GM12874 (cell line): ENCODE data around the gene DUSP5.

ENCODE experiments used
- TF ChIP-seq, protein P1 (sequence below): IDR thresholded peaks from 2 replicates; pipeline ENCODE4 v1.5.1; 2011; ENCODE audit warnings: low read depth, mild to moderate bottlenecking, control low read depth, low read length, moderate library complexity; ENCODE audit not compliant: insufficient read depth

Gene DUSP5

DNA sequence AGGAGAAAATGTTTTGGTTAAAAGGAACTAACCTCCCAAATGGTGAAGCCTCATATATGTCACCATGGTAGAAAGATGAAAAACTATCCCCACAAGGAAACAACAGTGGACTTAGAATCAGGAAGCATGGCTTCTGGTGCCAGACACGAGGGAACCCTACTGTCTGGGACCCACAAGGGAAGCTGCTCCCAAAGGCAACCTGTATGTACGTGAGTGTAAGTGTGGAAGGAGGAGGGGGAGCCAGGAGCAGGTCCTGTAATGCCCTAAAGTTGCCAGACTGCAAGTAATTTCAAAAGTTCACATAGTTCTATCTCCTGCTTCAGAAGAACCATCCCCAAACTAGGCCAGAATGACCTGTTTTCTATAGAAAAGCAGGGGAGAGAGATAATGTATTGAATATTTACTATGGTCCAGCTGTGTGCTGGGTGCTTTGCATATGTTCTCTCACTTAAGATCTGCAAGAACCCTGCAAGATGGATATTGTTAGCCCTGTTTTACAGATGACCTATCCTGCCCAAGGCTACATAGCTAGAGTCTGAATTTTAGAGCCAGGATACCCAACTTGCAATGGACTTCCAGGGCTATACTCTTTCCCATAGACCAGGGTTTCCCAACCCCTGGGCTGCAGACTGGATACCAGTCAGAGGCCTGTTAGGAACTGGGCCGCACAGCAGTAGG is 19.2 kb downstream of the DUSP5 start:
- TF ChIP-seq, protein P1, sequence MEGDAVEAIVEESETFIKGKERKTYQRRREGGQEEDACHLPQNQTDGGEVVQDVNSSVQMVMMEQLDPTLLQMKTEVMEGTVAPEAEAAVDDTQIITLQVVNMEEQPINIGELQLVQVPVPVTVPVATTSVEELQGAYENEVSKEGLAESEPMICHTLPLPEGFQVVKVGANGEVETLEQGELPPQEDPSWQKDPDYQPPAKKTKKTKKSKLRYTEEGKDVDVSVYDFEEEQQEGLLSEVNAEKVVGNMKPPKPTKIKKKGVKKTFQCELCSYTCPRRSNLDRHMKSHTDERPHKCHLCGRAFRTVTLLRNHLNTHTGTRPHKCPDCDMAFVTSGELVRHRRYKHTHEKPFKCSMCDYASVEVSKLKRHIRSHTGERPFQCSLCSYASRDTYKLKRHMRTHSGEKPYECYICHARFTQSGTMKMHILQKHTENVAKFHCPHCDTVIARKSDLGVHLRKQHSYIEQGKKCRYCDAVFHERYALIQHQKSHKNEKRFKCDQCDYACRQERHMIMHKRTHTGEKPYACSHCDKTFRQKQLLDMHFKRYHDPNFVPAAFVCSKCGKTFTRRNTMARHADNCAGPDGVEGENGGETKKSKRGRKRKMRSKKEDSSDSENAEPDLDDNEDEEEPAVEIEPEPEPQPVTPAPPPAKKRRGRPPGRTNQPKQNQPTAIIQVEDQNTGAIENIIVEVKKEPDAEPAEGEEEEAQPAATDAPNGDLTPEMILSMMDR, result no peak

DNA sequence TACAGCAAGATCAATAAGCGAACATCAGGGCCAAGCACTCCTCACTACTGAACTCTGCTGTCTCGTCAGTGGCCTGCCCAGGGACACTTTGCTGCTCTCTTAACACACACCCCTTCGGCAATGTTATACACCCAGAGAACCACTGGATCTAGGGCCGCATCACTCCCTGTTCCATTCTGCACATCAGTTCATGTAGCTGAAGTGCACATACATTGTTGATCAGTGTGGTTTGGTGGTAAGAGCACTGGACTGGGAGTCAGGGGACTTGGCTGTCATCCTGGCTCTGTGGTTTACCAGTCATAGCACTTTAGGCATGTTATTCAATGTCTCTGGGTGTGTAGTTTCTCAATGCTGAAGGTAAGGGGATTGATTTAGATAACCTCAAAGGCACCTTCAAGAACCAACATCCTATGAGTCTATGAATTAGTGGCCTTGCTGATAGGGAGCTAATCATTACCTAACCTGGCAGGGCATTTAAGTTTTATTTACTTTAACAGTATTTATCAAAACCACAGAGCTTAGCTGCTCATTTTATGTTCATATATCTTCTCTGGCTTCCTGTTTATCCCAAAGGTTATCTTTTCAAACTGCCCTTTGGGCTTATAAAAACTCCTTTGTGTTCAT is 24.8 kb downstream of the DUSP5 start:
- TF ChIP-seq, protein P1, result no peak

DNA sequence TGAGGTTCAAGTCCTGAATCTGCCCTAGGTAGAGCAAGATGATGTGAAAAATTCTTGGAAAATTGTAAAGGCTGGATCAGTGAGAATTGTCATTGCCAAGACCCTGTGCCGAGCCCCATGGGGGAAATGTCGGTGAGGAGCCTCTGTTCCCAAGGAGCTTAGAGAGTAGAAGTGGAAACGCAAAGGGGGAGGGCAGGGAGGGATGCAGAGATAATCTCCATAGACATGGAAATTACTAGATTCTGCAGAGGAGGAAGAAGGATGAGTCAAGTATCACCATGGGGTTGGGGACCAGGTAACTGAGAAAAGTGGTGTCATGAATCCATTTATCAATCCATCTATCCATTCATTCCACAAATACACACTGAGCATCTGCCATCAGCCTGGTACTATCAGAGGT is 26.0 kb downstream of the DUSP5 start:
- TF ChIP-seq, protein P1, result no peak

DNA sequence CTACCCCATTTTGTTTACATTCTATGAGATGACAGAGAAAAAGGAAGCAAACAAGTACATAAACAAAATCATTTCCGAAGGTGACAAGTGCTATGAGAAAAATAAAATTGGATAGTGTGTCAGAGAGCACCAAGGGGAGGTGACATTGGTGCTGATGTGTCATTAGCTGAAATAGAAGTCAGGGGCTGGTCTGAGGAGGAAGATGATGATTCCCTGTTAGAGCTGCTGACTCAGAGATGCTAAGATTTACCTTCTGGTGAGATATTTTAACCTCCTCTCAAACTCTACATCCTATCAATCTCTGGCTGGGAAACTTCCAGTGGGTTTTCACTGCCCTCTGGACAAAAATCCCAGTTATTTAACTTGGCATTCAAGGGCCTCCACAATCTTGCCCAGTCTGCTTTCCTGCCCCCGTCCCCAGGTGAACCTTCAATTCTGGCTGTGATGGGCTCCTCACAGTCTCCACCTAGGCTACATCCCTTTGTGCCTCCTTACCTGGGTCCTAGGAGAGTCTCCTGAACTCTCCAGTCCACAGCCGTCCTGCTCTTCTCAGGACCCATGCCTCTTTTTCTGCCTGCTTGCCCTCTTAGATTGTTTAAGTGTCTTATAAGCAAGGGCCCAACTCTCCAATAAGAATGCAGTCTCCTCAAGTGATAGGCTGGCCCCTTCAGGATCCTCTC is 26.6 kb downstream of the DUSP5 start:
- TF ChIP-seq, protein P1, result no peak

DNA sequence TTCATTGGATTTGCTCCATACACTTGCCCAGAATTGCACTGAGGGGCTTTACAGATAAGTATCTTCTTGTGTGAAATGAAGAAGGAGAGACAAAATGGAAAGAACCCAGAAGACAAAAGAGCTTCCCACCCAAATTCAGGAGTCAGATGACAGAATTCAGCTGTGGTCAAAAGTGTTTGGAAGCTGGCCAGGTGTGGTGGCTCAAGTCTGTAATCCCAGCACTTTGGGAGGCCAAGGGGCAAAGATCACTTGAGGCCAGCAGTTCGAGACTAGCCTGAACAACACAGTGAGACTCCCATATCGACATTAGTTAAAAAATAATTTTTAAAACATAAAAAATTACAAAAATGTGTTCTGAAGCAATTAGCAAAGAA is 27.1 kb downstream of the DUSP5 start:
- TF ChIP-seq, protein P1, result no peak

DNA sequence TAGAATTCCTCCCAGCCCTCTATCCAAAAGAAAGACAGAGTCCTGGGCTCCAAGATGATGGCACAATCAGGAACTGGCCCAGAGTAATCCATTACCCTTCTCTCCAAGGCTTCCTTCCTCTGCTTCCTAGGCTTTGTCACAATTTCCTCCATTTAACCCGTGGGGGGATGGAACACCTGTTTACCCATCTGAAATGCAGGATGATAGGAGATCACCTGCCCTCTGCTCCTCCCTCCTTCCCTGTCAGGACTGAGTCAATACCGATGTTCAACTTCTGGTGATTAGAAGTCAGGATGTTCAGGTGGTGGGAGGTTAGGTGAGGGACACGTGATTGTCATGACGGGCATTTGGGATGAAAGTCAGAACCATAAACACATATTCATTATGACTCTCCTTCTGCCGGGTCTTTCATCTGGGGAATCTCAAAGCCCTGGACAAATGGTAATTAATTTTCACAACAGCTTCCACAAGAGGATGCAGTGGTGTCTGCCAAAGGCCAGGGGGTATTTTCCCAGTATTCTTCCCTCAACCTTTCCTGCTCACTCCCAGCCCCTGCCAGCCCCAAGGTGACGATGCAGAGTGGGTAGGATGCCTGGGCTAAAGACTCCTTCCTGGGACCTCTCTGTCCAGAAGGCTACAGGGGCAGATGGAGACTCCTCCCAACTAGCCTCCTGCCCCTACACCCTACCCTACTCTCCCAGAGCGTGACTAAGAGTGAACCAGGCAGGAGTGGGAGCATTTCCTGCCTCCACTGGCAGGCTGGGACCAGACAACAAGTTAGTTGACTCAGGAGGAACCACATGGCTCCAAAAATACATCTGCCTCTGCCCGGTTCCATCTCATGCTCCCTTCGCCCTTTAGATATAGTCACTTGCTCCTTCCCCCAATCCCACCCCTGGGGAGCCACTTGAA is 27.9 kb downstream of the DUSP5 start:
- TF ChIP-seq, protein P1, result no peak

DNA sequence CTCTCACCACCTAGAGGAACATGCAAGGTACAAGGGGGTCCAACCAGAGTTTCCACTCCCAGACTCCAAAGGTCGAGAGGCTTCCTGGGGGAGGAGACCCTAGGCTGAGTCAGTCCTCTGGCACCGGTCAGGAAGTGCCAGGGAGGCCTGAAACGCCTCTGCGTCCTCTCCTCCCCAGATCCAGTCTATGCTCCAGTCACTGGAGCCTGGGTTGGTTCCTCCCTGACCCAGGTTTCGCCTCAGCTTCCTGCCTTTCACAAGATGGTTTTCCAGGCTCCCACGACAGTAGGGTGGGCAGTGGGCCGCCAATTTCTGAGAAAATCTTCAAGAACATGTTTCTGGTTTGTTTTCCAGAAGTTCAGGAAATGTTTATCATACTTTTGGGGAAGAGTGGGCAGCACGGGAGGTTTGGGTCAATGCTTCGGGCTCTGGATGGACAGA is 30.0 kb downstream of the DUSP5 start:
- TF ChIP-seq, protein P1, result no peak
